ENCODE measurements around the gene CALHM1. TPM values are rescaled to one million over a fixed set of nuclear protein-coding genes. Genes with fewer than 3 reads are reported as not detected.

The CALHM1 gene
- total and polyA plus RNA-seq, 2 of the 13 experiments (the other 11 are each of a cell fraction or from before 2014, with no cell fraction given), result 0.04 TPM; not detected in 1

GRCh38 chr10:103451831-103452505 is 6.7 kb downstream of the CALHM1 start, which contains the start of gene CALHM2 (continued):
- TF ChIP-seq RBM39 (IDR thresholded peaks at IDR 0.05; ENCODE audit: low read depth, low read length, poor library complexity, severe bottlenecking), result no peak
- TF ChIP-seq KDM1A (CRISPR knock-in tag; IDR thresholded peaks at IDR 0.05), result no peak
- TF ChIP-seq ZMAT5 (CRISPR knock-in tag; IDR thresholded peaks at IDR 0.05; ENCODE audit: borderline replicate concordance, low read depth), result no peak
- no peak for TF ChIP-seq EED (CRISPR knock-in tag; IDR thresholded peaks at IDR 0.05)
- no peak for TF ChIP-seq CCDC6 (CRISPR knock-in tag; IDR thresholded peaks at IDR 0.05)
- TF ChIP-seq CREBL2 (CRISPR knock-in tag; IDR thresholded peaks at IDR 0.05; ENCODE audit: borderline replicate concordance), result no peak
- no peak for TF ChIP-seq ZNF362 (CRISPR knock-in tag; IDR thresholded peaks at IDR 0.05; ENCODE audit: borderline replicate concordance)
- no peak for TF ChIP-seq SOX6 (IDR thresholded peaks at IDR 0.05)
- TF ChIP-seq SOX6 (CRISPR knock-in tag; IDR thresholded peaks at IDR 0.05), result no peak
- TF ChIP-seq ZNF687 (CRISPR knock-in tag; IDR thresholded peaks at IDR 0.05), result peak; percentile 39; the same call in 1 of the 2 replicates
- TF ChIP-seq ZUFSP (CRISPR knock-in tag; IDR thresholded peaks at IDR 0.05; ENCODE audit: borderline replicate concordance), result no peak
- no peak for TF ChIP-seq ZNF121 (CRISPR knock-in tag; IDR thresholded peaks at IDR 0.05)
- no peak; the same call in 1 of the 2 replicates for TF ChIP-seq GABPB1 (CRISPR knock-in tag; IDR thresholded peaks at IDR 0.05)
- TF ChIP-seq KDM5B (CRISPR knock-in tag; IDR thresholded peaks at IDR 0.05; ENCODE audit: borderline replicate concordance), result no peak
- TF ChIP-seq ZMYM4 (CRISPR knock-in tag; IDR thresholded peaks at IDR 0.05), result no peak
- TF ChIP-seq NKX3-1 (CRISPR knock-in tag; IDR thresholded peaks at IDR 0.05), result no peak
- no peak for TF ChIP-seq SNAPC2 (CRISPR knock-in tag; IDR thresholded peaks at IDR 0.05)
- 0 out of 2 replicates have a peak, but pooled peaks have one; percentile 8 for TF ChIP-seq ZNF768 (CRISPR knock-in tag; IDR thresholded peaks at IDR 0.05)
- 0 out of 2 replicates have a peak, but pooled peaks have one; percentile 53 for TF ChIP-seq ZNF501 (CRISPR knock-in tag; IDR thresholded peaks at IDR 0.05)
- TF ChIP-seq SYNCRIP (IDR thresholded peaks at IDR 0.05; ENCODE audit: insufficient read depth, low read depth, low read length), result no peak

Data from HepG2 (cell line).